WTC11 (cell line): ENCODE measurements around the gene UBE2F. TPM values are rescaled to one million over a fixed set of nuclear protein-coding genes. Genes with fewer than 3 reads are reported as not detected.

Experiments used
- ATF2 ChIP-seq: sonication (generic); formaldehyde crosslinking; IDR thresholded peaks from 2 replicates; pipeline ENCODE4 v1.8.1; 2022; ENCODE audit warnings: low read depth, missing genetic modification reagents, borderline replicate concordance
- EMX1 ChIP-seq: fragments of 250-450 bp; sonication (Bioruptor Pico); IDR thresholded peaks from 2 replicates; pipeline ENCODE4 v1.8.0; 2021; ENCODE audit warnings: mild to moderate bottlenecking
- FOXK1 ChIP-seq: sonication (generic); formaldehyde crosslinking; IDR thresholded peaks from 2 replicates; pipeline ENCODE4 v1.8.0; 2022; ENCODE audit warnings: mild to moderate bottlenecking, moderate library complexity, missing genetic modification reagents
- FOXP1 ChIP-seq: sonication (generic); formaldehyde crosslinking; IDR thresholded peaks from 2 replicates; pipeline ENCODE4 v1.8.0; 2022; ENCODE audit warnings: missing genetic modification reagents, mild to moderate bottlenecking, moderate library complexity, borderline replicate concordance
- PRDM15 ChIP-seq: sonication (generic); formaldehyde crosslinking; IDR thresholded peaks from 2 replicates; pipeline ENCODE4 v1.8.0; 2022; ENCODE audit warnings: missing genetic modification reagents
- RELA ChIP-seq: sonication (generic); formaldehyde crosslinking; IDR thresholded peaks from 2 replicates; pipeline ENCODE4 v1.8.1; 2022; ENCODE audit warnings: missing genetic modification reagents, mild to moderate bottlenecking, borderline replicate concordance
- SP1 ChIP-seq: sonication (generic); formaldehyde crosslinking; conservative IDR thresholded peaks from 2 replicates; pipeline ENCODE4 v1.8.1; 2022; ENCODE audit warnings: missing genetic modification reagents
- TCF7 ChIP-seq: sonication (generic); formaldehyde crosslinking; IDR thresholded peaks from 2 replicates; pipeline ENCODE4 v1.8.0; 2022; ENCODE audit warnings: mild to moderate bottlenecking, low read depth, missing genetic modification reagents, moderate library complexity
- TP53 ChIP-seq: sonication (generic); formaldehyde crosslinking; IDR thresholded peaks from 2 replicates; pipeline ENCODE4 v1.8.1; 2023; ENCODE audit warnings: mild to moderate bottlenecking, missing genetic modification reagents
- ZMAT4 ChIP-seq: fragments of 250-450 bp; sonication (Bioruptor Pico); IDR thresholded peaks from 2 replicates; pipeline ENCODE4 v1.9.0; 2021; ENCODE audit warnings: mild to moderate bottlenecking
- ZNF138 ChIP-seq: sonication (generic); formaldehyde crosslinking; conservative IDR thresholded peaks from 2 replicates; pipeline ENCODE4 v1.8.1; 2022; ENCODE audit warnings: mild to moderate bottlenecking, moderate library complexity, missing genetic modification reagents
- ZNF219 ChIP-seq: sonication (generic); formaldehyde crosslinking; IDR thresholded peaks from 2 replicates; pipeline ENCODE4 v1.8.0; 2023; ENCODE audit warnings: missing genetic modification reagents, mild to moderate bottlenecking, borderline replicate concordance
- ZNF232 ChIP-seq: sonication (generic); formaldehyde crosslinking; IDR thresholded peaks from 2 replicates; pipeline ENCODE4 v1.8.0; 2022; ENCODE audit warnings: mild to moderate bottlenecking, missing genetic modification reagents
- ZNF281 ChIP-seq: sonication (generic); formaldehyde crosslinking; IDR thresholded peaks from 2 replicates; pipeline ENCODE4 v1.8.0; 2023; ENCODE audit warnings: mild to moderate bottlenecking, missing genetic modification reagents
- ZNF416 ChIP-seq: fragments of 250-450 bp; sonication (Bioruptor Pico); IDR thresholded peaks from 2 replicates; pipeline ENCODE4 v1.9.0; 2021; ENCODE audit warnings: mild to moderate bottlenecking, inconsistent platforms
- ZNF512 ChIP-seq: sonication (generic); formaldehyde crosslinking; IDR thresholded peaks from 2 replicates; pipeline ENCODE4 v1.8.1; 2022; ENCODE audit warnings: missing genetic modification reagents, borderline replicate concordance
- total RNA-seq: library from RNA; stranded (reverse); gene quantifications from 3 replicates; pipeline ENCODE4 v1.2.3, GENCODE V29; 2021
- TF ChIP-seq, protein P1 (sequence below): sonication (generic); formaldehyde crosslinking; IDR thresholded peaks from 2 replicates; pipeline ENCODE4 v1.8.1; 2022; ENCODE audit warnings: low read depth, mild to moderate bottlenecking, moderate library complexity, missing genetic modification reagents, borderline replicate concordance
- TF ChIP-seq, protein P2 (sequence below): sonication (generic); formaldehyde crosslinking; IDR thresholded peaks from 2 replicates; pipeline ENCODE4 v1.8.1; 2023; ENCODE audit warnings: mild to moderate bottlenecking, missing genetic modification reagents, borderline replicate concordance
- TF ChIP-seq, protein P3 (sequence below): fragments of 200-600 bp; IDR thresholded peaks from 2 replicates; pipeline ENCODE4 v1.8.0; 2022; ENCODE audit warnings: antibody characterized with exemption

The UBE2F gene
- total RNA-seq, 1 experiment from 2014 or later, result 49.5 TPM

DNA sequence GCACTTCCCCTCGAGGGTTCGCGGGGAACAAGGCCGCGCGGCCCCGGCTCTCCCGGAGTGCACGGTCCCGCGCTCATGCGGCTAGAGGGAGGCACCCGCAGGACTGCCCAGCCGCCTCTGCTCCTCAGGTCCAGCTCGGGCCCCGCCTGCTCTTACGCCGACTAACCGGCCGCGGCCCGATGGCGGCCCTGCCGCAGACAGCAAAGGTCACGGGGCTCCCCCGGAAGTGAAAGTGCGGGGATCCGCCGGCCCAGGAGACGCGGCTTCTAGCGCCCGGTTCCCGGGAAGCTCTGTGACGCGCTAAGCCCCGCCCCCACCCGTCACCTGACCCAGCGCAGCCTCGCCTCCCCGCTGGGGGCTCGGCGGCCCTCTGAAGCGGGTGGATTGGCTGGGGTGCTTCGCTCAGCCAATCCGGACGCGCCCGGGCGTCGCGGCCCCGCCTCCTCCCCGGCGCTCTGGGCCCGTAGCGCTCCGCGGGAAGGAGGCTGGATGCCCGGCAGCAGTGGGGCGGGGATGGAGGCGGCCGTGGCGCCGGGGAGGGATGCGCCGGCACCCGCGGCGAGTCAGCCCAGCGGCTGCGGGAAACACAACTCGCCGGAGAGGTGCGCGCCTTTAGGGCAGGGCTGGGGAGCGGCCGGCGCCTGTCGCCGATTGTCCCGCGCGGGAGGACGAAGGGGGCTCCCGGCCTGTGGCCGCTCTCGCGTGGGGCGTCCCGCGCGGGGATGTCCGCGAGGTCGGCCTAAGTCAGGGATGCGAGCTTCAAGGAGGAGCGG is 93.9 kb downstream of the UBE2F start, which contains the start of gene SCLY (continued):
- TF ChIP-seq, protein P1, sequence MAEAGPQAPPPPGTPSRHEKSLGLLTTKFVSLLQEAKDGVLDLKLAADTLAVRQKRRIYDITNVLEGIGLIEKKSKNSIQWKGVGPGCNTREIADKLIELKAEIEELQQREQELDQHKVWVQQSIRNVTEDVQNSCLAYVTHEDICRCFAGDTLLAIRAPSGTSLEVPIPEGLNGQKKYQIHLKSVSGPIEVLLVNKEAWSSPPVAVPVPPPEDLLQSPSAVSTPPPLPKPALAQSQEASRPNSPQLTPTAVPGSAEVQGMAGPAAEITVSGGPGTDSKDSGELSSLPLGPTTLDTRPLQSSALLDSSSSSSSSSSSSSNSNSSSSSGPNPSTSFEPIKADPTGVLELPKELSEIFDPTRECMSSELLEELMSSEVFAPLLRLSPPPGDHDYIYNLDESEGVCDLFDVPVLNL (CRISPR knock-in tag), result no peak
- TF ChIP-seq TCF7 (CRISPR knock-in tag), result no peak
- no peak for TF ChIP-seq ZNF219 (CRISPR knock-in tag)
- 0 out of 2 replicates have a peak, but pooled peaks have one; percentile 22 for TF ChIP-seq ZNF281 (CRISPR knock-in tag)
- TF ChIP-seq TP53 (CRISPR knock-in tag), result peak; percentile 79
- TF ChIP-seq, protein P2, sequence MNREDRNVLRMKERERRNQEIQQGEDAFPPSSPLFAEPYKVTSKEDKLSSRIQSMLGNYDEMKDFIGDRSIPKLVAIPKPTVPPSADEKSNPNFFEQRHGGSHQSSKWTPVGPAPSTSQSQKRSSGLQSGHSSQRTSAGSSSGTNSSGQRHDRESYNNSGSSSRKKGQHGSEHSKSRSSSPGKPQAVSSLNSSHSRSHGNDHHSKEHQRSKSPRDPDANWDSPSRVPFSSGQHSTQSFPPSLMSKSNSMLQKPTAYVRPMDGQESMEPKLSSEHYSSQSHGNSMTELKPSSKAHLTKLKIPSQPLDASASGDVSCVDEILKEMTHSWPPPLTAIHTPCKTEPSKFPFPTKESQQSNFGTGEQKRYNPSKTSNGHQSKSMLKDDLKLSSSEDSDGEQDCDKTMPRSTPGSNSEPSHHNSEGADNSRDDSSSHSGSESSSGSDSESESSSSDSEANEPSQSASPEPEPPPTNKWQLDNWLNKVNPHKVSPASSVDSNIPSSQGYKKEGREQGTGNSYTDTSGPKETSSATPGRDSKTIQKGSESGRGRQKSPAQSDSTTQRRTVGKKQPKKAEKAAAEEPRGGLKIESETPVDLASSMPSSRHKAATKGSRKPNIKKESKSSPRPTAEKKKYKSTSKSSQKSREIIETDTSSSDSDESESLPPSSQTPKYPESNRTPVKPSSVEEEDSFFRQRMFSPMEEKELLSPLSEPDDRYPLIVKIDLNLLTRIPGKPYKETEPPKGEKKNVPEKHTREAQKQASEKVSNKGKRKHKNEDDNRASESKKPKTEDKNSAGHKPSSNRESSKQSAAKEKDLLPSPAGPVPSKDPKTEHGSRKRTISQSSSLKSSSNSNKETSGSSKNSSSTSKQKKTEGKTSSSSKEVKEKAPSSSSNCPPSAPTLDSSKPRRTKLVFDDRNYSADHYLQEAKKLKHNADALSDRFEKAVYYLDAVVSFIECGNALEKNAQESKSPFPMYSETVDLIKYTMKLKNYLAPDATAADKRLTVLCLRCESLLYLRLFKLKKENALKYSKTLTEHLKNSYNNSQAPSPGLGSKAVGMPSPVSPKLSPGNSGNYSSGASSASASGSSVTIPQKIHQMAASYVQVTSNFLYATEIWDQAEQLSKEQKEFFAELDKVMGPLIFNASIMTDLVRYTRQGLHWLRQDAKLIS (CRISPR knock-in tag), result peak; percentile 68; the same call in 1 of the 2 replicates
- no peak; the same call in 1 of the 2 replicates for TF ChIP-seq ZNF232
- no peak for TF ChIP-seq ATF2
- TF ChIP-seq ZNF512, result no peak
- peak; percentile 83; the same call in 1 of the 2 replicates for TF ChIP-seq FOXP1 (CRISPR knock-in tag)
- TF ChIP-seq FOXK1 (CRISPR knock-in tag), result peak; percentile 60
- peak; percentile 75; the same call in 1 of the 2 replicates for TF ChIP-seq ZNF138 (CRISPR knock-in tag)
- no peak for TF ChIP-seq PRDM15
- TF ChIP-seq ZMAT4 (CRISPR knock-in tag), result no peak
- TF ChIP-seq ZNF416 (CRISPR knock-in tag), result no peak
- TF ChIP-seq, protein P3, sequence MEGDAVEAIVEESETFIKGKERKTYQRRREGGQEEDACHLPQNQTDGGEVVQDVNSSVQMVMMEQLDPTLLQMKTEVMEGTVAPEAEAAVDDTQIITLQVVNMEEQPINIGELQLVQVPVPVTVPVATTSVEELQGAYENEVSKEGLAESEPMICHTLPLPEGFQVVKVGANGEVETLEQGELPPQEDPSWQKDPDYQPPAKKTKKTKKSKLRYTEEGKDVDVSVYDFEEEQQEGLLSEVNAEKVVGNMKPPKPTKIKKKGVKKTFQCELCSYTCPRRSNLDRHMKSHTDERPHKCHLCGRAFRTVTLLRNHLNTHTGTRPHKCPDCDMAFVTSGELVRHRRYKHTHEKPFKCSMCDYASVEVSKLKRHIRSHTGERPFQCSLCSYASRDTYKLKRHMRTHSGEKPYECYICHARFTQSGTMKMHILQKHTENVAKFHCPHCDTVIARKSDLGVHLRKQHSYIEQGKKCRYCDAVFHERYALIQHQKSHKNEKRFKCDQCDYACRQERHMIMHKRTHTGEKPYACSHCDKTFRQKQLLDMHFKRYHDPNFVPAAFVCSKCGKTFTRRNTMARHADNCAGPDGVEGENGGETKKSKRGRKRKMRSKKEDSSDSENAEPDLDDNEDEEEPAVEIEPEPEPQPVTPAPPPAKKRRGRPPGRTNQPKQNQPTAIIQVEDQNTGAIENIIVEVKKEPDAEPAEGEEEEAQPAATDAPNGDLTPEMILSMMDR, result no peak
- TF ChIP-seq SP1, result peak; percentile 90
- no peak for TF ChIP-seq EMX1 (CRISPR knock-in tag)
- 0 out of 2 replicates have a peak, but pooled peaks have one; percentile 65 for TF ChIP-seq RELA (CRISPR knock-in tag)
